Lung (tissue), 12 donors: ENCODE results near the gene PGA5. TPM values are rescaled to one million over a fixed set of nuclear protein-coding genes. Genes with fewer than 3 reads are reported as not detected.

Source experiments
- ATAC-seq: fragments of 200-7000 bp; cut with Tn5 transposase; one replicate; pipeline ENCODE4 v1.9.1; 2020; ENCODE audit warnings: moderate number of reproducible peaks; ENCODE audit not compliant: insufficient read depth, low FRiP score
- DNase-seq, 3 donors: peaks; one replicate each; pipeline ENCODE4 v3.0.0-alpha.2; 2013 to 2017
- H3K27ac ChIP-seq, 2 donors: one replicate each; pipeline ENCODE4 v1.5.1; 2013; ENCODE audit warnings: mild to moderate bottlenecking in 2 of 2, moderate library complexity in 2 of 2, control low read depth in 1 of 2, inconsistent platforms in 1 of 2, low read depth in 1 of 2, low read length in 1 of 2
- H3K27me3 ChIP-seq, 3 donors: one replicate each; pipeline ENCODE4 v1.5.1; 2013; ENCODE audit warnings: low read length in 2 of 3; ENCODE audit not compliant: control insufficient read depth in 3 of 3, insufficient read depth in 3 of 3
- H3K36me3 ChIP-seq, 4 donors: one replicate each; pipeline ENCODE4 v1.5.1; 2013; ENCODE audit warnings: low read length in 4 of 4, mild to moderate bottlenecking in 1 of 4, moderate library complexity in 1 of 4; ENCODE audit not compliant: control insufficient read depth in 4 of 4, insufficient read depth in 4 of 4
- H3K4me1 ChIP-seq, 5 donors: one replicate each; pipeline ENCODE4 v1.5.1; 2013; ENCODE audit warnings: low read length in 5 of 5, mild to moderate bottlenecking in 2 of 5, moderate library complexity in 1 of 5; ENCODE audit not compliant: control insufficient read depth in 5 of 5, insufficient read depth in 5 of 5
- H3K4me3 ChIP-seq: one replicate; pipeline ENCODE4 v1.5.1; 2013; ENCODE audit warnings: mild to moderate bottlenecking, control low read depth, moderate library complexity
- H3K9ac ChIP-seq, 2 donors: one replicate each; pipeline ENCODE4 v1.5.1; 2013; ENCODE audit warnings: low read length in 2 of 2, control low read depth in 1 of 2; ENCODE audit not compliant: insufficient read depth in 1 of 2
- H3K9me3 ChIP-seq, 4 donors: one replicate each; pipeline ENCODE4 v1.5.1; 2013; ENCODE audit warnings: low read length in 3 of 4, mild to moderate bottlenecking in 1 of 4, moderate library complexity in 1 of 4; ENCODE audit not compliant: control insufficient read depth in 4 of 4, insufficient read depth in 3 of 4
- CTCF ChIP-seq: IDR thresholded peaks from 2 replicates; pipeline ENCODE4 v1.5.1; 2012; ENCODE audit warnings: mild to moderate bottlenecking; ENCODE audit errors: control extremely low read depth, extremely low read depth
- WGBS, 2 donors: extraction: QIAGEN DNeasy Blood & Tissue Kit; methylation state at CpG; one replicate each; pipeline ENCODE4 v1.1.7; 2013; 5-methylcytosine and 5-hydroxymethylcytosine counted together
- polyA plus RNA-seq, 2 donors: library from polyadenylated mRNA; stranded (reverse); fragments of 200-250 nt; gene quantifications; one replicate each; pipeline ENCODE4 v1.2.1, GENCODE V29; 2013
- total RNA-seq, 2 donors: library from RNA; depleted of rRNA in 1 of 2; stranded (reverse); fragments of >200 nt in 1 of 2; gene quantifications; one replicate each; pipeline ENCODE4 v1.2.1, GENCODE V29; 2014 to 2021
- donor health status: control.
- donor health status: control.
- donor health status: Bipolar disorder and iron deficiency.
- donor health status: healthy.
- donor health status: DM: yes; HTN: yes; CAD: no.

Gene PGA5
- total and polyA plus RNA-seq, 4 donors, result 0.08 to 0.55 (median 0.09) TPM; not detected in 1

DNA sequence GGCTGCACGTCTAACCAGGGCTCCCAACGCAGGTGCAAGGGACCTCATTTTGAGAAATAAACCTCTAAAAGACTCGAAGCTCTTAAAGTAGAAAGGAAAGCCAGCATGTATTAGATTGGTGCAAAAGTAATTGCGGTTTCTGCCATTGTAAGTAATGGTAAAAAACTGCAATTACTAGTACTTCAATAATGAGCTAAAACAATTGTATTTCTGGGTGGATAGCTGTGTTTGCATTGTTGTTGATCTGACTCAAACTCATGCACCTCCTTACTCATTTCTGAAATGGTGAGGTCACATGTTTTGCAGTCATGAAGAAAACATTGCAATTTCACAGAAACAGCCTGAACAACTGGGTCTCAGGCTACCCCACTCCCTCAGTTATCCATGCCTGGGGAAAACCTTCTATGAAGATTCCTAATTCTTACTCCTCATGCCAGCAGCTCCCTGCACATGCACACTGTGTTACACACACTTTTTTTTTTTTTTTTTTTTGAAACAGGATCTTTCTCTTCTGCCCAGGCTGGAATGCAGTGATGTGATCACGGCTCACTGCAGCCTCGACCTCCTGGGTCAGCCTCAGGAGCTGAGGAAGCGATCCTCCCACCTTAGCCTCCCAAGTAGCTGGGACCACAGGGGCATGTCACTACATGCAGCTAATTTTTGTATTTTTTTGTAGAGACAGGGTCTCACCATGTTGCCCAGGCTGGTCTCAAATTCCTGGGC, 29.5 kb downstream of the PGA5 start:
- no peaks in the 10 kb centered on the region for H3K27me3 ChIP-seq
- H3K9ac ChIP-seq, result no peak overlapping the region
- WGBS, 2 donors, result 90 to 91% methylated on average over 7 of the region's 7 CpGs
- DNase-seq (no peak), ATAC-seq (no peak)
- no peaks in the 10 kb centered on the region for H3K36me3 ChIP-seq
- no peaks in the 10 kb centered on the region for H3K9me3 ChIP-seq
- TF ChIP-seq CTCF, result no peak
- no peaks in the 10 kb centered on the region for H3K4me1 ChIP-seq
- H3K4me3 ChIP-seq, result no peak overlapping the region
- no peak overlapping the region for H3K27ac ChIP-seq

- no peak overlapping the region for H3K27ac ChIP-seq
- no peak for TF ChIP-seq CTCF
- H3K4me3 ChIP-seq, result no peak overlapping the region
- H3K4me1 ChIP-seq, result no peaks in the 10 kb centered on the region
- no peak for DNase-seq
- no peak for ATAC-seq
- no peaks in the 10 kb centered on the region for H3K27me3 ChIP-seq
- no peak overlapping the region for H3K9ac ChIP-seq
- H3K9me3 ChIP-seq, result no peaks in the 10 kb centered on the region
- no peaks in the 10 kb centered on the region for H3K36me3 ChIP-seq
- WGBS, 2 donors, result 89 to 92% methylated on average over 3 of the region's 3 CpGs
These were observed 31.8 kb downstream of the PGA5 start for GRCh38 chr11:61272731-61273130.

DNA sequence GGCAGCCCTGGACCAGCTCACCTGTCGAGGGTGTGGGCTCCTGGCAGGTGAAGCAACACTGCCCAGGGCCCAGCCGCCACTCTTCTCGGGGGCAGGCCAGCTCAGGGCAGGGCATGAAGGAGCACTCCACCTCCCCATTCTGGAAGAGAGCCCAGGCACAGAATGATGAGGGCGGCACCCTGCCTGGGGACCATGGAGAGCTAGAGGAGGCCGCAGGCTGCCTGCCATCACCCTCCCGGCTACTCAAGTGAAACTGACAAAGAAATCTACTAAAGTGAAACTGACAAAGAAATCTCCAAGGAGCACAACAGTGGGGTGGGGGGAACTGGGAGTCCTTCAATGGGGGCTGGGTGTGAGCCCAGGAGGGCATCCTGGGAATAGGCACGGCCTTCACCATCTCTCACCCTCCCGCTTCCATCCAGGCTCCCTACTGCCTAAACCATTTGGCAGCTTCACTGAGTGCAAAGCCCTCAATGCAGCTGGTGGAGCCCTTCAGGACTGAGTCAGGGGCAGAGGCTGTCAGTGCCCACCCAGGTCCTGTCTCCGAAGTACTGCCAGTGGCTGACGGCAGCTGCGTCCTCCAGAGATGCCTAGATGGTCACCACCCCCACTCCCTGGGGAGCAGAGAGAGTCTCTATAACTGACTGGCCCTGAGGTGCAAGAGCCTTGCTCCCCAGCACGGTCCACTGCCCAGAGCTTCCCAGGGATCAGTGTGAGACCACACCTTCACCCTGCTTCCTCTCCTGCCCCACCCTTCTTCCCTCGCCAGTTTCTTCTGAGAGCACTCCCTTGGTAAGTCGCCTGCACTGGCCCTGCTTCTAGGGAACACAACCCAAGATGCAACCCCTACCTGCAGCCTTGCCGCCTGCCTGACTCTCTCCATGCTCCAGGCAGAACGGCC, 32.5 kb downstream of the PGA5 start:
- Histone ChIP-seq H3K9ac (no peak overlapping the region), H3K4me1 (no peaks in the 10 kb centered on the region), H3K27me3 (no peaks in the 10 kb centered on the region), H3K4me3 (no peak overlapping the region), H3K9me3 (no peaks in the 10 kb centered on the region), H3K36me3 (no peaks in the 10 kb centered on the region), H3K27ac (no peak overlapping the region)
- TF ChIP-seq CTCF, result no peak
- whole genome bisulfite sequencing, 2 donors, result 77 to 84% methylated on average over 16 of the region's 16 CpGs
- peak in 1 of 3 donors; percentile 8 for DNase-seq
- ATAC-seq, result peak; percentile 82
